ENCODE data around the gene POSTN.

GRCh38 chr13:37539170-37539569 is 59.4 kb downstream of the POSTN start:
- TF ChIP-seq EZH2phosphoT487 (conservative IDR thresholded peaks at IDR 0.05; ENCODE audit: low read length) (no peak), CTCF (IDR thresholded peaks at IDR 0.05; ENCODE audit: insufficient read depth, low read length, poor library complexity, severe bottlenecking) (no peak)
